ENCODE measurements around the gene PSME2.

- no peak for TF ChIP-seq CTCF (IDR thresholded peaks at IDR 0.05 in 2 of 3, conservative IDR thresholded peaks at IDR 0.05 in 1 of 3; ENCODE audit: control insufficient read depth in 2 of 3, extremely low read depth in 1 of 3, insufficient read depth in 1 of 3, low read depth in 3 of 3, low read length in 3 of 3)
- no peak for TF ChIP-seq SREBF2 (IDR thresholded peaks at IDR 0.05; ENCODE audit: low read length)
- no peak for TF ChIP-seq SMC3 (IDR thresholded peaks at IDR 0.05; ENCODE audit: borderline replicate concordance, low read length)
- no peak for TF ChIP-seq BCL11A (IDR thresholded peaks at IDR 0.05; ENCODE audit: low read depth, low read length)
- no peak for TF ChIP-seq MAX (IDR thresholded peaks at IDR 0.05; ENCODE audit: low read depth, low read length)
- no peak for TF ChIP-seq JUND (IDR thresholded peaks at IDR 0.05; ENCODE audit: low read depth, low read length)
- no peak for TF ChIP-seq ZBED1 (IDR thresholded peaks at IDR 0.05; ENCODE audit: borderline replicate concordance)
- TF ChIP-seq CHD2 (IDR thresholded peaks at IDR 0.05; ENCODE audit: borderline replicate concordance, low read depth, low read length): no peak
- TF ChIP-seq ZBTB33 (IDR thresholded peaks at IDR 0.05): no peak
- TF ChIP-seq ZNF384 (IDR thresholded peaks at IDR 0.05; ENCODE audit: borderline replicate concordance, low read depth, low read length): no peak
Observed at GRCh38 chr14:24179961-24180796, 33.8 kb upstream of the PSME2 start.
